K562 (cell line): Measurements from ENCODE around the gene CNIH4. TPM values are rescaled to one million over a fixed set of nuclear protein-coding genes. Genes with fewer than 3 reads are reported as not detected.
A peak's percentile ranks its signal among the peaks of the same experiment; 100 is the strongest.

ENCODE experiments used
- DIDO1 ChIP-seq: fragments of 450-650 bp; IDR thresholded peaks from 2 replicates; pipeline ENCODE4 v1.6.1; 2016; ENCODE audit warnings: low read depth, missing biosample characterization, missing genetic modification characterization
- HNRNPK ChIP-seq: fragments of 200-400 bp; formaldehyde crosslinking; IDR thresholded peaks from one replicate; pipeline ENCODE4 v1.6.1; 2018; ENCODE audit warnings: mild to moderate bottlenecking, low read depth, low read length; ENCODE audit not compliant: poor library complexity, severe bottlenecking
- KLF1 ChIP-seq: fragments of 450-650 bp; IDR thresholded peaks from 2 replicates; pipeline ENCODE4 v1.6.1; 2016; ENCODE audit warnings: missing genetic modification characterization, missing compliant biosample characterization
- PHB ChIP-seq: fragments of 250-450 bp; sonication (Bioruptor Pico); IDR thresholded peaks from 2 replicates; pipeline ENCODE4 v1.5.0; 2021
- REST ChIP-seq, 2 experiments: fragments of 450-650 bp; formaldehyde crosslinking in 1 of 2; IDR thresholded peaks; 2 replicates each; pipeline versions ENCODE4 v1.4.0 to v1.6.1; 2014 to 2020; ENCODE audit warnings: mild to moderate bottlenecking in 2 of 2, borderline replicate concordance in 1 of 2, low read depth in 1 of 2
- SAP30 ChIP-seq: fragments of 200-600 bp; sonication (generic); IDR thresholded peaks from 2 replicates; pipeline ENCODE4 v1.6.1; 2012; ENCODE audit warnings: borderline replicate concordance, low read depth, mild to moderate bottlenecking, moderate library complexity, low read length, control low read depth, inconsistent platforms; ENCODE audit not compliant: insufficient read depth, poor library complexity, severe bottlenecking
- SREBF1 ChIP-seq: fragments of 150-350 bp; IDR thresholded peaks from 2 replicates; pipeline ENCODE4 v1.6.1; 2014; ENCODE audit warnings: antibody characterized with exemption, low read depth, low read length, borderline replicate concordance
- STAT6 ChIP-seq: sonication (generic); formaldehyde crosslinking; IDR thresholded peaks from 2 replicates; pipeline ENCODE4 v1.8.1; 2023; ENCODE audit warnings: mild to moderate bottlenecking, missing genetic modification reagents
- XRCC4 ChIP-seq: IDR thresholded peaks from one replicate; pipeline ENCODE4 v1.6.1; 2011; ENCODE audit not compliant: insufficient read depth, insufficient read length; ENCODE audit errors: extremely low read depth
- ZFPM2 ChIP-seq: fragments of 250-450 bp; sonication (Bioruptor Pico); IDR thresholded peaks from 2 replicates; pipeline ENCODE4 v1.5.1; 2022; ENCODE audit warnings: mild to moderate bottlenecking
- ZNF282 ChIP-seq: sonication (generic); formaldehyde crosslinking; IDR thresholded peaks from 2 replicates; pipeline ENCODE4 v1.8.1; 2023; ENCODE audit warnings: missing genetic modification reagents
- ZNF699 ChIP-seq: fragments of 250-450 bp; sonication (Bioruptor Pico); IDR thresholded peaks from 2 replicates; pipeline ENCODE4 v1.8.0; 2021; ENCODE audit warnings: mild to moderate bottlenecking, moderate library complexity; ENCODE audit not compliant: insufficient replicate concordance
- ZSCAN32 ChIP-seq: fragments of 450-650 bp; formaldehyde crosslinking; IDR thresholded peaks from 2 replicates; pipeline ENCODE4 v1.4.0; 2020; ENCODE audit warnings: mild to moderate bottlenecking, moderate library complexity
- polyA plus RNA-seq, 8 experiments: library from polyadenylated mRNA; depleted of rRNA in 4 of 8; stranded (reverse) in 5 of 8; unstranded in 3 of 8; fragments of >200 nt; fragmentation: Nextera tagmentation in 2 of 8; fragmentation: Illumina TruSeq in 1 of 8; extraction: Ambion mirVana in 2 of 8; extraction: Trizol in 1 of 8; gene quantifications; 2 replicates each; pipeline versions ENCODE4 v1.2.1 to v1.2.3, GENCODE V29; 2011 to 2014; ENCODE audit warnings: inconsistent platforms in 1 of 8, missing spikeins in 1 of 8
- total RNA-seq, 7 experiments: library from RNA; depleted of rRNA in 6 of 7; stranded (reverse); fragments of >200 nt in 6 of 7; fragmentation: Illumina TruSeq in 2 of 7; extraction: Trizol in 2 of 7; gene quantifications; 2 replicates each; pipeline versions ENCODE4 v1.2.1 to v1.2.3, GENCODE V29; 2011 to 2021; ENCODE audit warnings: low replicate concordance in 1 of 7
- TF ChIP-seq, protein P1 (sequence below): sonication (generic); formaldehyde crosslinking; IDR thresholded peaks from 2 replicates; pipeline ENCODE4 v1.8.0; 2022; ENCODE audit warnings: missing genetic modification reagents, mild to moderate bottlenecking, moderate library complexity, borderline replicate concordance

Gene CNIH4
- total and polyA plus RNA-seq, 9 of the 15 experiments (the other 6 are each of a cell fraction or from before 2014, with no cell fraction given): 41.3 to 266 (median 61.1) TPM

DNA sequence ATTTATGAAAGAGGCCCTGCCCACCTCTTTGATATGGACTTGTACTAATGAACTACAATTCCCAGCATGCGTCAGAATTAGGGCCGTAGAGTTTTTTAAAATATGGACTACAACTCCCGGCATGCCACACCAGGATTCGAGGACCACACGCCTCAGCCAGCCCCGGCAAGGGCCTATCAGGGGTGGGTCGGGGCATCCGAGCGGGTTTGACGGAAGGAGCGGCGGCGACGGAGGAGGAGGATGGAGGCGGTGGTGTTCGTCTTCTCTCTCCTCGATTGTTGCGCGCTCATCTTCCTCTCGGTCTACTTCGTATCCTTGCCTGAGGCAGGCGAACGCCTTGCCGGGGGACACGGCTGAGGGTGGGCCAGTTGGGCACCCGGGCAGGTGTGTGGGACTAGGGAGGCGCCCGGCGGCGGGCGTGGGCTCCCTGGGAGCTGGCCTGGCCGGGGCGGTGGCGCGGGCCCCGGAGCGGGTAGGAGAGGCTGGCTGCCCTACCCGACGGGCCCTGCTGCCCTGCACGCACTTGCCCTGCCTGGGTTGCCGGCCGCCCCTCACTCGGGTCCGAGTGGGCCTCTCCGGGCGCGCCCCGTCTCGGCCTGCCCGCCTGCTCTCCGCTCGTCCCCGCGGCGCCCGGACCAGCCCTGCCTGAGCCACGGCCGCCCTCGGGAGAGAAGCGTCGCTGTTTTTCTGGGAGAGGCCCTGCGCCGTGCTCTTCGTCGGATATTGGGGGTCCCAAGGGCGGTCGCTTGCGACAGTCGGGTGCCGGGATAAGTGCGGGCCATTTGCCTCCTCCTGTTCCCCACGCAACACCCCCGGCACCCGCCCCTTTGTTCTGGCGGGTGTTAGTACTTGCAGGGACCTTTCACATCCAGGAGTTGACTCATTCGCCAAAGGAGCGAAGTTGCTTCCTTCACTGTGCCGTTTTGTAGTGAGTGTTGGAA, at the start of gene CNIH4 (continued):
- TF ChIP-seq ZFPM2 (CRISPR knock-in tag): no peak
- TF ChIP-seq, protein P1, sequence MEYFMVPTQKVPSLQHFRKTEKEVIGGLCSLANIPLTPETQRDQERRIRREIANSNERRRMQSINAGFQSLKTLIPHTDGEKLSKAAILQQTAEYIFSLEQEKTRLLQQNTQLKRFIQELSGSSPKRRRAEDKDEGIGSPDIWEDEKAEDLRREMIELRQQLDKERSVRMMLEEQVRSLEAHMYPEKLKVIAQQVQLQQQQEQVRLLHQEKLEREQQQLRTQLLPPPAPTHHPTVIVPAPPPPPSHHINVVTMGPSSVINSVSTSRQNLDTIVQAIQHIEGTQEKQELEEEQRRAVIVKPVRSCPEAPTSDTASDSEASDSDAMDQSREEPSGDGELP: peak; percentile 75; the same call in 1 of the 2 replicates
- TF ChIP-seq ZNF699 (CRISPR knock-in tag): no peak
- TF ChIP-seq SREBF1: 0 out of 2 replicates have a peak, but pooled peaks have one; percentile 43
- no peak for TF ChIP-seq XRCC4
- TF ChIP-seq REST (IDR thresholded peaks at IDR 0.05; ENCODE audit: borderline replicate concordance): no peak; the same call in 1 of the 2 replicates
- TF ChIP-seq REST (CRISPR knock-in tag; IDR thresholded peaks at IDR 0.05; ENCODE audit: low read depth): peak; percentile 78; the same call in 1 of the 2 replicates
- no peak for TF ChIP-seq STAT6 (CRISPR knock-in tag)
- no peak for TF ChIP-seq PHB (CRISPR knock-in tag)
- peak; percentile 88; the same call in 1 of the 2 replicates for TF ChIP-seq ZNF282
- peak; percentile 88 for TF ChIP-seq SAP30
- TF ChIP-seq KLF1 (tag): peak; percentile 53; the same call in 1 of the 2 replicates
- TF ChIP-seq DIDO1 (tag): peak; percentile 18; the same call in 1 of the 2 replicates
- TF ChIP-seq ZSCAN32: no peak
- TF ChIP-seq HNRNPK: no peak
